Left cardiac atrium (tissue), 4 donors: ENCODE results near the gene EDNRA. TPM values are rescaled to one million over a fixed set of nuclear protein-coding genes. Genes with fewer than 3 reads are reported as not detected.
A peak's percentile ranks its signal among the peaks of the same experiment; 100 is the strongest.

Experiments
- ATAC-seq, 2 donors: fragments of 200-7000 bp; cut with Tn5 transposase; one replicate each; pipeline ENCODE4 v1.9.1; 2020; ENCODE audit warnings: mild to moderate bottlenecking in 2 of 2, moderate library complexity in 2 of 2
- DNase-seq: peaks from one replicate; pipeline ENCODE4 v3.0.0-alpha.2; 2020
- intact Hi-C, 2 donors: fragments of 100-400 bp; cut with DNase I; formaldehyde crosslinking; loops; one replicate each; pipeline versions ENCODE4 v1.14.1 to v1.15.1; 2022 to 2023
- total RNA-seq, 2 donors: library from RNA; stranded (reverse); fragmentation: NEBNext Ultra II Directional; extraction: Animal tissue kit (Norgen Biotek cat#: 25700); gene quantifications; one replicate each; pipeline ENCODE4 v1.2.1, GENCODE V29; 2021
- donor health status: DM: no; HTN: yes; CAD: no.
- donor health status: DM: no; HTN: yes; CAD: no; lungs with severe emphysema.
- donor health status: DM: yes; HTN: yes; CAD: no.
- donor health status: Dilated cardiomyopathy.

The EDNRA gene
- total RNA-seq, 2 donors from 2014 or later, result 29.2 to 76.3 TPM

DNA sequence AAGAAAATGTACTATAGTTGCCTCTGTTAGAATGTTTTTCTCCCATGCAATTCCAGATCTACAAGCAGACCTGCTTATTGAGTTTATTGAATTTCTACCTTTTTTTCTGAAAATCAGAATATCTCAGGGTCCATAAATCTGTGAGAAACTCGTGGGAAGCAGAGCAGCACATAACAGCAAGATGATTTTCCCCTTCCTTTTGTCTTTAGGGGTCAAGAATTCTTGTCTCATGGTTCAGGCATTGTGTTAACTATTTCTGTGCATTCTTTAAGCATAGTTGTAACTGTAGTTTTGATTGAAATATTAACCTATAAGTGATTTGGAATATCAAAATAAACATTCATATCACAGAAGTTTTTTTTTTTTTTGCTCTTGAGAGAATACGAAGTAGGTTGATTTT is 11.4 kb downstream of the EDNRA start:
- intact Hi-C loops, result no loop called here
- DNase-seq (no peak), ATAC-seq (no peak)

- DNase-seq, result peak; percentile 48
- ATAC-seq, result peak; percentile 86 to 93
Measured at GRCh38 chr4:147492761-147493160, 11.9 kb downstream of the EDNRA start.

DNA sequence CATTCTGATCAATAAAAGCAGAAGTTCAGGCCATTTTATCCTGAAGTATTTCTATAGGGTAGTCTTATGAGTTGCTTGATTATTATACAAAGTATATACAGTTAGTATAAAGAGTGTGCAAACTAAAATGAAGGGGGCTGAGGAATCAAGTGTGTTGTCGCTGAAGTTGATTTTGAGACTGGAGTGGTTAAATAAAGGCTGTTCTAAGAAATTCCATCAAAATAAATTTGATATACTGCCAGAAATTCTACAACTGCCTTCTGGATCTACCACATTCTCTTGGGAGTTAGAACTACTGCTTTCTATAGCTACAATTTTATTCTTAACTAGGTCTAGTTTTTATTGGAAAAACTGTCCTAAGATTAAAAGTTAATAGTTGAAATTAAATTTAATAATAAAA is 12.4 kb downstream of the EDNRA start:
- intact Hi-C loops, result no loop called here
- ATAC-seq, result no peak
- DNase-seq, result no peak

More at GRCh38 chr4:147492761-147493160, 11.9 kb downstream of the EDNRA start:
- intact Hi-C loops, result no loop called here

DNA sequence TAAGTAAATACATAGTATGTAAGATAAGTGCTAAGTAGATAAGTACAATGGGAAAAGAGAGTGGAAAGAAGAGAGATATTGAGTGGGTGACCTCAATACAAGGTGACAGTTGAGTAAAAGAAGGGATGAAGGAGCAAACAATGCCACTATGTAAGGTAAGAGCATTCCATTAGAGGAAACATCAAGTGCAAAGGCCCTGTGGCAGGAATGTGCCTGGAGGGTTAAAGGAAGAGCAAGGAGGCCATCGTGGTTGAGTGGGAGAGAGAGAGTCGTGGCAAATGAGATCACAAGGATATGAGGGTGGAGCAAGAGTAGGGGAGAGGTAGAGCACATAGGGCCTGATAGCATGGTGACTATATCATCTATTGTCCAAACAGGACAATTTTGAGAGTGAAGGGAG is 13.4 kb downstream of the EDNRA start:
- DNase-seq, result no peak
- intact Hi-C loops, result no loop called here
- ATAC-seq, result no peak

- ATAC-seq (no peak), DNase-seq (no peak)
- intact Hi-C loops, result no loop called here
Measured at GRCh38 chr4:147496500-147496899, 15.6 kb downstream of the EDNRA start.

- intact Hi-C loops, result no loop called here
- DNase-seq (no peak), ATAC-seq (no peak)
Measured at GRCh38 chr4:147498031-147498660, 17.2 kb downstream of the EDNRA start.

DNA sequence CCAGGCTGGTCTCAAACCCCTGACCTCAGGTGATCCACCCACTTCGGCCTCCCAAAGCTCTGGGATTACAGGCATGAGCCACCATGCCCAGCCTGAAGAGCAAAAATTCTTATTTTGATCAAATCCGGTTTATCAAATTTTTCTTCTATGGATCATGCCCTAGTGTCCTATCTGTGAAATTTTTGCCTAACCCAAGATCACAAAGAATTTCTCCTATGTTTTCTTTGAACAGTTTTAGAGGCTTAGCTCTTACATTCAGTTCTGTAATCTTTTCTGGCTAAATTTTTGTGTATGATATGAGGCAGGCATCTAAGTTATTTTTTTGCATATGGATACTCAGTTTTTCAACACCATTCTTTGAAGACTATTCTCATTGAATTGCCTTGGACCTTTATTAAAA is 27.4 kb downstream of the EDNRA start:
- DNase-seq, result no peak
- intact Hi-C loops, result no loop called here
- ATAC-seq, result no peak

DNA sequence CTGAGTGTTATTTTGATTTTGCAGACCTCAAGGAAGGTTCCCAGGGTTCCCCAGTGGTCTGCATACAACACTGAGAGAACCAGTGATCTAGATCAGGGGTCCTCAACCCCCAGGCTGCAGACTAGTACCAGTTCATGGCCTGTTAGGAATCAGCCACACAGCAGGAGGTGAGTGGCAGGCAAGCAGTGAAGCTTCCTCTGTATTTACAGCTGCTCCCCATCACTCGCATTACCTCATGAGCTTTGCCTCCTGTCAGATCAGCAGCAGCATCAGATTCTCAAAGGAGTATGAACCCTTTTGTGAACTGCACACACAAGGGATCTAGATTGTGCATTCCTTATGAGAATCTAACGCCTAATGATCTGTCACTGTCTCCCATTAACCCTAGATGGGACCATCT is 28.5 kb downstream of the EDNRA start:
- intact Hi-C loops, result no loop called here
- DNase-seq (no peak), ATAC-seq (no peak)

- intact Hi-C loops, result no loop called here
- DNase-seq (no peak), ATAC-seq (no peak)
Measured at GRCh38 chr4:147510962-147511668, 30.2 kb downstream of the EDNRA start.

GRCh38 chr4:147513091-147513490 is 32.2 kb downstream of the EDNRA start:
- ATAC-seq (no peak), DNase-seq (no peak)
- intact Hi-C loops, result no loop called here

GRCh38 chr4:147513952-147514351 is 33.1 kb downstream of the EDNRA start:
- ATAC-seq (no peak), DNase-seq (no peak)
- intact Hi-C loops, result no loop called here

GRCh38 chr4:147515220-147515936 is 34.5 kb downstream of the EDNRA start:
- DNase-seq, result no peak
- intact Hi-C loops, result no loop called here
- ATAC-seq, result peak; percentile 53 to 67

GRCh38 chr4:147516133-147516532 is 35.2 kb downstream of the EDNRA start:
- ATAC-seq (no peak), DNase-seq (no peak)
- intact Hi-C loops, result no loop called here

DNA sequence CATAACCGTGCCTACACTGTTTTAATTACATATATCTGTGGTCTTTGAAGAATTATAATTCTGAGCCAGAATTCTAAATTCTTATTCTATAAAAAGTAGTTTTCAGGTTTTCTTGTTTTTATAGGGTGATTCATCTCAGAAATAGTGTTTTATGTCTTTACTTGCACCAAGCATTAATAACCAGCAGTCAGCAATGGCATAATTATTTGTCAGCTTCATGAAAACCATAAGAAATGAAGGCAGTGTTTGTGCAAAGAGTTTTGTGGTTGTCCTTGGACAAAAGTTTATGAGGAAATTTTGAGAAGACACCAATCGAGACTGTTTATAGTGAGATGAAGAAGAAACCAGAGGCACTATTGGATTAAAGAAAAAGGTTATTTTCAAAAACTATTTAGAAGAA is 37.2 kb downstream of the EDNRA start:
- intact Hi-C loops, result no loop called here
- no peak for DNase-seq
- ATAC-seq, result no peak

GRCh38 chr4:147518846-147519767 is 38.2 kb downstream of the EDNRA start:
- DNase-seq, result peak; percentile 39
- ATAC-seq, result peak in 1 of 2 donors; percentile 63
- intact Hi-C loops, result no loop called here

DNA sequence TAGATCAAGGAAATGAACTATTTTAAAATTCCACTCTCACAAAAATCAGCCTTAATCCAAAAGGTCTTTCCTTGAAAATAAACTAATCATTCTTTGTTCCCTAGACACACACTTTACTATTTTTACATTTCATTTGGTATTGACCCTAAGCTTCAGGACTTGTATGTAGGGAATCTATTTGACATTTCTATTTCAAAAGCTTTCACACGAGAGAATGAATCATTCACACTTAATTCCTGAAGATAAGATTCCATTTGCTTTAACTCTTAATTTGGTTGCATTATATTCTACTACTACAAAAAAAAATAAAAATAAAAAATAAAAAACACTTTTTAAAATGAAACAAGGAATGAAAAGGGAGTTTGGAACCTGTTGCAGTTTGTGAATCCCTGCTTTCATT is 43.7 kb downstream of the EDNRA start:
- intact Hi-C loops, result no loop called here

DNA sequence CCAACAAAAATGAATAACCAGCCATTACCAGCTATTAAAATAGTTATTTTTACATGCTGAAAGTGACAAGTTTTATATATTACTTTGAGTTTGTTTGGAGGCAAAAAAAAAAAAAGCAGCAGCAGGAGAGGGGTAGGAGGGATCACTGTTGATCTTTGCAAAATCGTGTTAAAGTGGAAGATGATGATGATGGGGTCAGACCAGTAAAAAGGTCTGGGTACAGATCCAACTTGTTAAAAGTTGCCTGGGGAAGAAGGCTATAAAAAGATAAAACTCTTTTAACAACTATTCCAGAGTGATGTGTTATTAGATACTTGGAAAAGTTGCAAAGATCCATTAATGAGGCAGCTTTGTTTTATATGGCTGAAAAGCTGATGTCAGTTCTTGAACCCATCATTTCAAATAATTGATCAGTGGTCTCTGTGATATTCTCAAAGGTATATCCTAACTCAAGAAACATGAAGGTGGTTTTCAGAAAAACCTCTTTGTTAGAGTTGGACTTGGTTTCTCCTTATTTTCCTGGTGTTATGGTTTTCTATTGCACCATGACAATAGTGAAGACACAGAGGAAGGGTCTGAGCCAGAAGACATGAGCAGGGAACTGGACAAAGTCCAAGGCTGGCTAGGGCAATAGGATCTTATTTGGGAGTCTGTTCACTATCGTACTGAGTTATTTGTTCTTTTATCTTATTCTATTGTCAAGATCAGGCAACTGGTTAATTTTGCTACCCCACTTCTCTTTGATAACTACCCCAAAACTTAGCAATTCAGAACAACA is 44.8 kb downstream of the EDNRA start:
- intact Hi-C loops, result no loop called here
- ATAC-seq, result peak in 1 of 2 donors; percentile 51

More for the DNA sequence above, 43.7 kb downstream of the EDNRA start:
- no peak for DNase-seq
- ATAC-seq, result no peak

DNA sequence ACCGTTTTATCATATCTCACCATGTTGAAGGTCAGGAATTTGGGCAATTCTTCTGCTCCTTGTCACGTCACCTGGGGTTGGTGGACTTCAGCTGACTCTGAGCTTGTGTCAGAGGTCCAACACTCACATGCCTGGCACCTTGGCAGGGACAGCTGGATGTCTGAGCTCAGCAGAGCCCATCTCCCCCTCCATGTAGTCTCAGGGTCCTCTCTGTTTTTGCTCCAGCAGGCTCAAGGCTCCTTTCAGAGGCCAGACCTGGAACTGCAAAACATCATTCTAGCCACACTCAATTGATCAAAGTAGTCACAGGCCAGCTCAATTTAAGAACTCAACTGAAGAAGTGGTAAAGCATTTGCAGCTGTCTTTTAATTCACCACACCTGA is 45.4 kb downstream of the EDNRA start:
- peak; percentile 51 for DNase-seq
- ATAC-seq, result peak; percentile 85 to 91
- intact Hi-C loops, result no loop called here

More for the DNA sequence above, 44.8 kb downstream of the EDNRA start:
- no peak for DNase-seq

DNA sequence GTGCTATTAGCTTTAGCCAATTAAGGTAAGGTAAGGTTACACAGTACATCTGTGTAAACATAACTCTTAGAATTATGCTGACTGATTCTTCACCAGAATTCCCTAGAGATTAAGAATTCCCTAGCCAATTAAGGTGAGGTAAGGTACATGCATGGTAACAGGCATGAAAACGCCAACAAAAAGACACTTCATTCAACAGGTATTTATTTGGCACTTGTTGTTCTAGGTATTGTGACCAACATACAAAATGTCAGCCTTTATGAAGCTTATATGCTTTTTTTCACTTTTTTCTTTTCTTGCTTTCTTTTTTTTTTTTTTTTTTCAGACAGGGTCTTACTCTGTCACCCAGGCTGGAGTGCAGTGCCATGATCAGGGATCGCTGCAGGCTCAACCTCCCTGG is 47.2 kb downstream of the EDNRA start:
- DNase-seq (no peak), ATAC-seq (no peak)
- intact Hi-C loops, result no loop called here
